ES-I3 (cell line): ENCODE results near the gene PLXNA1.

Experiments
- H3K36me3 ChIP-seq: 2 replicates; pipeline ENCODE4 v1.6.1; 2013; ENCODE audit warnings: mild to moderate bottlenecking, low read length, control low read depth, moderate library complexity; ENCODE audit not compliant: insufficient read depth
- H3K4me1 ChIP-seq: 2 replicates; pipeline ENCODE4 v1.6.1; 2013; ENCODE audit warnings: mild to moderate bottlenecking, control low read depth, low read length; ENCODE audit not compliant: insufficient read depth
- H3K9ac ChIP-seq: 2 replicates; pipeline ENCODE4 v1.6.1; 2013; ENCODE audit warnings: low read depth, mild to moderate bottlenecking, low read length, moderate library complexity
- H3K9me3 ChIP-seq: 2 replicates; pipeline ENCODE4 v1.6.1; 2013; ENCODE audit warnings: mild to moderate bottlenecking, low read length, moderate library complexity; ENCODE audit not compliant: control insufficient read depth, insufficient read depth

PLXNA1 gene

GRCh38 chr3:126992216-126992615 is 9.3 kb downstream of the PLXNA1 start:
- H3K36me3 ChIP-seq: peaks cover 17% of the 10 kb centered on the region
- H3K4me1 ChIP-seq: no peaks in the 10 kb centered on the region
- no peak overlapping the region for H3K9ac ChIP-seq
- H3K9me3 ChIP-seq: no peaks in the 10 kb centered on the region

DNA sequence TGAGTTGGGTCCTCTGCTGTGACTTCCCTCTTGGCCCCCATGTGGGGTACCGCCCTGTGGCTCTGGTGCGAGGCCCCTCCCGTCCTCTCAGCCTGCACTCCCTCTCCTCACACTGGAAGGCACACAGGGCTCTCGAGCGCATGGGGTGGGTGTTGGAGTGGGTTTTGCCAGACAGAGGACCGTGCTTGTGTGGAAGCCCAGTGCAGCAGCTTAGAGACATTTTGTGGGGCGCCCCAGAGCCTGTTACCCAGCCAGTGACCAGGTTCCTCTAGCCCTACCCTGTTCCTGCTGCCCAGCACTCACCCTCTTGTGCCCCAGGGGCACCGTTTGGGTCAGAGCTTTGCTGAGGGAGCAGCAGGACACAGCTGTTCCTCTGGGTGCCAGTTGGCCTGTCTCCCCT is 9.9 kb downstream of the PLXNA1 start:
- Histone ChIP-seq H3K9me3 (no peaks in the 10 kb centered on the region), H3K9ac (no peak overlapping the region), H3K4me1 (no peaks in the 10 kb centered on the region), H3K36me3 (peaks cover 17% of the 10 kb centered on the region)

DNA sequence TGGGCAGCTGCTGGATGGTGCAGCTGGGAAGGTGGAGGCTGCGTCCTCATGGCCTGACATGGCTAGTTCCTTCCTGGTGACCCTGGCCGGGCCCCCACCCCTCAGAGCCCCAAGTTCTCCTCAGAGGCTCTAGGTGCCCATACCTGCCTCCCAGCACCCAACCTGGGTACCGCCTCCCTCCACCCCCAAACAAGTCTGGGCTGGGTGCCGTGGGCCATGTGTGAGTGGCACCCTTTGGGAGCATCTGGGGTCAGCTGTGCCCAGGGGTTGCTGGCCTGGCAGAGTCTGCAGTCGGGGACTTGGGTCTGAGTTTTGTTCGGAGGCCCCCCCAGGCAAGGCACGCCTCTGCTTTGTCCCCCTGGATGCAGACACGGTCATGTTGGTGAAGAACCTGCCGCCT is 10.5 kb downstream of the PLXNA1 start:
- no peak overlapping the region for H3K9ac ChIP-seq
- no peaks in the 10 kb centered on the region for H3K4me1 ChIP-seq
- H3K9me3 ChIP-seq: no peaks in the 10 kb centered on the region
- H3K36me3 ChIP-seq: peaks cover 17% of the 10 kb centered on the region

- H3K36me3 ChIP-seq: peaks cover 9% of the 10 kb centered on the region; the same call in 1 of the 2 replicates
- H3K4me1 ChIP-seq: no peaks in the 10 kb centered on the region
- no peaks in the 10 kb centered on the region for H3K9me3 ChIP-seq
- no peak overlapping the region for H3K9ac ChIP-seq
These were observed 11.8 kb downstream of the PLXNA1 start for GRCh38 chr3:126994661-126995245.

DNA sequence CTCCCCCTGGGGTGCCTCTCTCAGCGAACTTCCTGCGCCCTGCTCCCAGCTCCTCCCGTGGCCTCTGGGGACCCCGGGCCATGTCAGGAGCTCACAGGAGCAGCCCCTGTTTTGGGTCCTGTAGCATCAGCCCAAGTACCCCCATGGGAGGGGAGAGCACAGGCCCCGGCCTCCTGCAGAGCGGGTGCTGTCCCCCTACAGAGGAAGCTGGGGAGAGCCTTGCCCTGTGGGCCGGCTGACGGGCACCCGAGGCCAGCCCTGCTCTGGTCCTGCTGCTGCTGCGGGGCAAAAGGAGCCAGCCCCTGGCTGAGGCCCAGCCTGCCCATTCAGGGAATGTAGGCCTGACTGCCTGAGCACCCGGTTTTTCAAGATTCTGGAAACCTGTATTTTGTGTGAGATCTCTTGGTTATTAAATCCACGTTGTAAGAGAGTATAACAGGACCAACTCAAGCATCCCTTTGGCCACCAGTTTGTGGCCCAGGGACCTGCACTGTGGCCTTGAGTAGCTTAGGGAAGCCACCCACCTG is 12.4 kb downstream of the PLXNA1 start:
- Histone ChIP-seq H3K4me1 (no peaks in the 10 kb centered on the region), H3K9me3 (no peaks in the 10 kb centered on the region), H3K36me3 (peaks cover 4% of the 10 kb centered on the region; the same call in 1 of the 2 replicates), H3K9ac (no peak overlapping the region)

DNA sequence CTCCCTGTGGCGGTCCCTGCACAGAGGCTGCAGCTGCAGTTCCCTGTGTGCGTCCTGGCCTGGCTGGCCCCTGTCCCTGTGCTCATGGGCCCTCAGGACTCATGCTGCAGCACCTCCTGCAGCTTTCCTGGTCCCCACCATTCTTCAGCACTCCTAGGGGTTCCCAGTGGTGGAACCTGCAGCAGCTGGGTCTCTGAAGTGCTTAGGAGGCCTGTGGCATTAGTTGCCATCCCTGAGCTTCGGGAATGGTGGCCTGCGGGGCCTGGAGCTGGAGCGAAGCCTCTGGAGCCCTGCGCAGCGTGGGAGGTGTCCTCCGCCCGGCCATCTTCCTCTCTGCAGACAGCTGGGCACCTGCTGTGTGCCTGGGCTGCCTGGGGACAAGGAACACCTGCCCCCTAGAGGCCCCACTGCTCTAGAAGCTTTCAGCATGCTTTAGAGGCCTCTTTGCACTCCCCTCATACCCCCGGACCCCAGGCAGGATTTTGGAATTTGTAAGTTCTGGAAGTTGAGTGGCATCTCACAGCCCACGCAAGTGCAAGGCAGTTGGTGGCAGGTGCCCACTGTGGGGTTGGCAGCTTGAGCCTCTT is 13.1 kb downstream of the PLXNA1 start:
- no peaks in the 10 kb centered on the region for H3K4me1 ChIP-seq
- peaks cover under 1% of the 10 kb centered on the region; the same call in 1 of the 2 replicates for H3K36me3 ChIP-seq
- H3K9me3 ChIP-seq: no peaks in the 10 kb centered on the region
- no peak overlapping the region for H3K9ac ChIP-seq

DNA sequence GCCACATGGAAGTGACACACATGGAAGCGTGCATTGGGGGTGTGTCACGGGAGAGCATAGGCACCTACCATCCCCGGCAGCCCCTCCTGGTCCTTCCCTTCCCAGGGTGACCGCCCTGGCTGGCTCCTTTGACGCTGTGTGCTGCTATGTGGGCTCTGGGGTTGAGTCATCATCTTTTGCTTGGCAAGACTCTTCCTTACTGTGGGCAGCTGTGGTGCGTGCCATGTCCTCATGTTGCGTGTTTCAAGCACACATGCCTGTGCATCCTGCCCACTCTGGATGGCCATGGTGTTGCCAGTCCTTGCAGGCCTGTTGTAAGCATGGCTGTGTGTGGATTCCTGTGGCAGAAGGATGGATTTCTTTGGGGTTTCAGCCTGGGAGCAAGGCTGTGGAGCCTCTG is 14.0 kb downstream of the PLXNA1 start:
- Histone ChIP-seq H3K36me3 (no peaks in the 10 kb centered on the region; the same call in 1 of the 2 replicates), H3K9ac (no peak overlapping the region), H3K4me1 (peaks cover 7% of the 10 kb centered on the region; the same call in 1 of the 2 replicates), H3K9me3 (no peaks in the 10 kb centered on the region)

GRCh38 chr3:126997455-126998038 is 14.6 kb downstream of the PLXNA1 start:
- Histone ChIP-seq H3K36me3 (no peaks in the 10 kb centered on the region; the same call in 1 of the 2 replicates), H3K9ac (no peak overlapping the region), H3K9me3 (no peaks in the 10 kb centered on the region), H3K4me1 (peaks cover 11% of the 10 kb centered on the region; the same call in 1 of the 2 replicates)

- Histone ChIP-seq H3K36me3 (no peaks in the 10 kb centered on the region; the same call in none of the 2 replicates), H3K9ac (no peak overlapping the region), H3K9me3 (no peaks in the 10 kb centered on the region), H3K4me1 (peaks cover 14% of the 10 kb centered on the region; the same call in 1 of the 2 replicates)
These were observed 15.4 kb downstream of the PLXNA1 start for GRCh38 chr3:126998320-126998719.

DNA sequence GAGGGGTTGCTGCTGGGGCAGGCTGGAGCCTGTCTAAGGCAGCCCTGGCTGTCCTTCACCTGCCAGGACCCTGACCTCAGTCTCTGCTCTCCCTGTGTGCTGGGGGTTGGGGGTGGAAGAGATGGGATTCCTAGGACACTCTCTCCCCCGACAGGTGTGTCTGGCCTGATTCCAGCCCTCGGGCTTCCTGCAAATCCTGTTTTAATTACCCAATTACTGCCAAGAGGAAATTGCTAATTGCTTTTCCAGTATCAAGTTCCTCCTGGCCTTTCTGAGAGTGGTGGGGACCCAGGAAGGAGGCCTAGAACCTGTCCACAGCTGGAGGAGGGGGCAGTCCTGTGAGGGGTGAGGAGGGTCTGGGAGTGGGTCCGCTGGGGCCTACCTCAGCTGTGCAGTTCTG is 15.8 kb downstream of the PLXNA1 start:
- H3K4me1 ChIP-seq: peaks cover 14% of the 10 kb centered on the region; the same call in 1 of the 2 replicates
- no peaks in the 10 kb centered on the region; the same call in none of the 2 replicates for H3K36me3 ChIP-seq
- no peaks in the 10 kb centered on the region for H3K9me3 ChIP-seq
- H3K9ac ChIP-seq: no peak overlapping the region

- Histone ChIP-seq H3K9me3 (no peaks in the 10 kb centered on the region), H3K36me3 (no peaks in the 10 kb centered on the region; the same call in none of the 2 replicates), H3K4me1 (peaks cover 14% of the 10 kb centered on the region; the same call in 1 of the 2 replicates), H3K9ac (no peak overlapping the region)
These were observed 16.5 kb downstream of the PLXNA1 start for GRCh38 chr3:126999383-126999782.

DNA sequence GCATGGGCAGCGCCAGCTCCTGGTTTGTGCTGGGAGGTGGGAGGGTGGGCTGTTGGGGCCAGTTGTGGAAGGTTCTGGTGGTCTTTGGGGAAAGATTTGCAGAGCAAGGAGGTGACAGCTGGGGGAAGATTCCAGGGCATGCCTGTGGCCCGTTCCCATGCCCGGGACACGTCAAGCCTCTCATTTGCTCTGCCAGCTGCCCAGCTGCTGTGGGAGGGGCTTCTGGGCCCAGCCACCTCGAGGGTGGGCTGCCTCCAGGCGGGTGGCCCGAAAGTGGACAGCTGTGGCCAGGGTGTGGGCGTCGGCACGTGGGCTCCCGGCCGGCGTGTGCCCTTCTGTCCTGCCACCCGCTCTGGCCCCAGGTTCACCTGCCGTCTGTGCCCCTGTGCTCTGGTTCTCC is 17.2 kb downstream of the PLXNA1 start:
- Histone ChIP-seq H3K9me3 (no peaks in the 10 kb centered on the region), H3K36me3 (no peaks in the 10 kb centered on the region; the same call in none of the 2 replicates), H3K4me1 (peaks cover 14% of the 10 kb centered on the region; the same call in 1 of the 2 replicates), H3K9ac (no peak overlapping the region)

DNA sequence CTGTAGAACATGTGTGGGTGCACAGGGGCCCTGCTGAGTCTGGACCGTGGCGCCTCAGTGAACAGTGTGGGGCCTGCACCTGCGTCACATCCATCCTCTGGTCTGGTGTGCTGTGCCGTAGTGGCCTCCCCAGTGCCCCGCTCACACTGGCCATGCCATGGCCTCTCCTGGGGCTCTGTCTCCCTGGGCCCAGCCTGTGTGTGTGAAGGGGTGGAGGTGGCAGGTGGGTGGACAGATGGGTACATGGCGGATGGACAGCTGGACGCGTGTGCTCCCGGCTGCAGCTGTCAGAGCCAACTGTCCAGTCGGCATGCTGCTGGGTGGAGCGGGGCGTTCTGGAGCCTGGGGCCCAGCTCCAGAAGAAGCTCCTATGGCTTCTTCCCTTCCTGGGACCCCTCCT is 17.8 kb downstream of the PLXNA1 start:
- Histone ChIP-seq H3K9me3 (no peaks in the 10 kb centered on the region), H3K9ac (no peak overlapping the region), H3K4me1 (peaks cover 14% of the 10 kb centered on the region; the same call in 1 of the 2 replicates), H3K36me3 (no peaks in the 10 kb centered on the region; the same call in none of the 2 replicates)

DNA sequence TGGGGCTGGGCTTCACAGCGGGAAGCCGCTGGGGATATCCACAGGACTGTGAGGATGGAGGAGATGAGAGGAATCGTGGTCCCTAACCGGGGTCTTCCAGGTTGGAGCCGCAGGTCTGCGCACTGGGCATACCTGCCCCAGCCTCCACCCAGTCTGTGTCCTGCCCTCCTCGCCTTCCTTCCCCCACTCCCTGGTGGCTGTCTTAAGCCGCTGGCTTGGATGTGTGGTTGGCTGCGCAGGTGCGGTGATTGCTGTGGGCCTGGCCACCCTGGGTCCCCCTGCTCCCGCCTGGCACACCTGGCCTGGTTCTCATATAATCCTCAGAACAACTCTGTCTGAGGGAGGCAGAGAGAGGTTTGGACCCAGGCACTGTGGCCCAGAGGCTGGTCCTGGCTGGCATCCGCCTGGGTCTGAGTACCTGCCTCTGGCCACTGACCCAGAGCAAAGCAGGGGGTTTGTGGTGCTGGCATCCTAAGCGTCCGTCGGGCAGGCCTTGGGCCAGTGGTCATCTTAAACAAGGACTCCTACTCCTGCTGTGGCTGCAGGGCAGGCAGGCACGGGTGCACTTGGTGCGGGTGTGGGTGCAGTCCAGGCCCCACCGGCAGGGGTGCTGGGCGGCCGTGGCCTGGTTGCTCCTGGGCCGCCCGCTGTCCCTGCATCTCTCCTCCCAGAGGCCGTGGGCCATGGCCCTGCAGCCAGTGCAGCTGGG is 18.7 kb downstream of the PLXNA1 start:
- no peaks in the 10 kb centered on the region; the same call in none of the 2 replicates for H3K36me3 ChIP-seq
- H3K9ac ChIP-seq: no peak overlapping the region
- H3K9me3 ChIP-seq: no peaks in the 10 kb centered on the region
- H3K4me1 ChIP-seq: peaks cover 14% of the 10 kb centered on the region; the same call in 1 of the 2 replicates
